ENCODE measurements around the gene C9orf43.

GRCh38 chr9:113461285-113461684 lies 50.7 kb downstream of the C9orf43 start:
- TF ChIP-seq CTCF (conservative IDR thresholded peaks at IDR 0.05; ENCODE audit: low read length) = no peak
- no peak for TF ChIP-seq EZH2phosphoT487 (IDR thresholded peaks at IDR 0.05; ENCODE audit: borderline replicate concordance)
